Mammary epithelial cell (primary cell): ENCODE results near the gene NCSTN.

Experiments
- EZH2 ChIP-seq: IDR thresholded peaks from 2 replicates; pipeline ENCODE4 v1.6.1; 2012; ENCODE audit warnings: low read length, inconsistent platforms, borderline replicate concordance
- TF ChIP-seq, protein P1 (sequence below), 2 donors: IDR thresholded peaks in 1 of 2; conservative IDR thresholded peaks in 1 of 2; 2 replicates each; pipeline ENCODE4 v1.5.1; 2011 to 2012; ENCODE audit warnings: inconsistent platforms in 2 of 2, low read length in 2 of 2, mild to moderate bottlenecking in 2 of 2, control low read depth in 1 of 2, low read depth in 1 of 2; ENCODE audit not compliant: insufficient read depth in 1 of 2; ENCODE audit errors: extremely low read depth in 1 of 2

DNA sequence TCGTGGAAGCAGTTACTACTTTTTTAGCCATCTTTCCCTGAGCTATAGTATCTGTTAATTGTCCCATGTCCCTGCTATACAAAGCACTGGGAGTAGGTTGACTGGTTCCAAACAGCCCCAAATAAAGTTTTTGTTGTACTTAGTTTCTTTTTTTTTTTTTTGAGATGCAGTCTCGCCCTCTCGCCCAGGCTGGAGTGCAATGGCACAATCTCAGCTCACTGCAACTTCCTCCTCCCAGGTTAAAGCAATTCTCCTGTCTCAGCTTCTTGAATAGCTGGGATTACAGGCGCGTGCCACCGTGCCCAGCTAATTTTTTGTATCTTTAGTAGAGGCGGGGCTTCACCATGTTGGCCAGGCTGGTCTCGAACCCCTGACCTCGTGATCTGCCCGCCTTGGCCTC is 3.3 kb downstream of the NCSTN start:
- TF ChIP-seq, protein P1, sequence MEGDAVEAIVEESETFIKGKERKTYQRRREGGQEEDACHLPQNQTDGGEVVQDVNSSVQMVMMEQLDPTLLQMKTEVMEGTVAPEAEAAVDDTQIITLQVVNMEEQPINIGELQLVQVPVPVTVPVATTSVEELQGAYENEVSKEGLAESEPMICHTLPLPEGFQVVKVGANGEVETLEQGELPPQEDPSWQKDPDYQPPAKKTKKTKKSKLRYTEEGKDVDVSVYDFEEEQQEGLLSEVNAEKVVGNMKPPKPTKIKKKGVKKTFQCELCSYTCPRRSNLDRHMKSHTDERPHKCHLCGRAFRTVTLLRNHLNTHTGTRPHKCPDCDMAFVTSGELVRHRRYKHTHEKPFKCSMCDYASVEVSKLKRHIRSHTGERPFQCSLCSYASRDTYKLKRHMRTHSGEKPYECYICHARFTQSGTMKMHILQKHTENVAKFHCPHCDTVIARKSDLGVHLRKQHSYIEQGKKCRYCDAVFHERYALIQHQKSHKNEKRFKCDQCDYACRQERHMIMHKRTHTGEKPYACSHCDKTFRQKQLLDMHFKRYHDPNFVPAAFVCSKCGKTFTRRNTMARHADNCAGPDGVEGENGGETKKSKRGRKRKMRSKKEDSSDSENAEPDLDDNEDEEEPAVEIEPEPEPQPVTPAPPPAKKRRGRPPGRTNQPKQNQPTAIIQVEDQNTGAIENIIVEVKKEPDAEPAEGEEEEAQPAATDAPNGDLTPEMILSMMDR (conservative IDR thresholded peaks at IDR 0.05 in 1 of 2, IDR thresholded peaks at IDR 0.05 in 1 of 2; ENCODE audit: extremely low read depth in 1 of 2, insufficient read depth in 1 of 2, low read depth in 1 of 2, low read length in 2 of 2), result no peak
- no peak for TF ChIP-seq EZH2
